GM18526 (cell line): Measurements from ENCODE around the gene NEUROG3.

Experiments
- POLR2A ChIP-seq: IDR thresholded peaks from 3 replicates; pipeline ENCODE4 v1.6.1; 2011; ENCODE audit not compliant: insufficient read length; ENCODE audit errors: extremely low read depth

NEUROG3 gene

GRCh38 chr10:69577268-69578232, 4.3 kb upstream of the NEUROG3 start:
- TF ChIP-seq POLR2A, result no peak

DNA sequence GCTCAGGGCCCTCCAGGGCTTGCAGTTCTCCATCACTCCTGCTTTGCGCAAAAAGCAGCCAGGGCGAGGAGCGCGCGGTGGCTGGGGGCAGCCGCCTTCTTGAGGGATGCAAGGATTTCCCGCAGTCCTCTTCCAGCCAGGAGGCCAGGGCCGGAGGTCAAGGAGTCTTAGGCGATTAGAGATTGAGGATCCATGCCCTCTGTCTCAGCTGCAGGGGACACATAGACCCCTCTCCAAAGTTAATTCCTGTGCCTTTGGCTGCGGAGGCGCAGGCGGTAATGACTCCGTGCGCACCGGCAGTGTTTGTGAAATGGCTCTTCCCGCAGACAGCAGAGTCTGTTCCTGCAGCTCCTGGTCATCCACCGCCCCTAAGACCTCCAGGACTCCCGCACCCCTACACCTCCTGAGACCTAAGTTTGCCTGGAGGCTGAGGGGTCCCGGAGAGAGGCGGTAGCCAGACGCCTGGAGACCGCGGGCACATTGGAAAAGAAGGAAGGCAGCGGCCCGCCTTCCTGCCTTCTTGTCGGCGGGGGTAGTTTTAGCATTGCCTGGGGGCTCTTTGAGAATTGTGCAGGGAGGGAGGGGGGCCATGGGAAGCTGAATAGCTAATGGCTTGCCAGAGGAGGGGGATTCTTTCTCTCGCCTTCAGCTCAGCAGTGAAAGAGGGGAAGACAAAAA, 3.3 kb upstream of the NEUROG3 start:
- TF ChIP-seq POLR2A, result no peak

- TF ChIP-seq POLR2A, result no peak
These were observed 2.0 kb upstream of the NEUROG3 start for GRCh38 chr10:69575164-69575722.

GRCh38 chr10:69574571-69574978, 1.4 kb upstream of the NEUROG3 start:
- TF ChIP-seq POLR2A, result no peak

- no peak for TF ChIP-seq POLR2A
These were observed 815 bp downstream of the NEUROG3 start for GRCh38 chr10:69572159-69573055.

DNA sequence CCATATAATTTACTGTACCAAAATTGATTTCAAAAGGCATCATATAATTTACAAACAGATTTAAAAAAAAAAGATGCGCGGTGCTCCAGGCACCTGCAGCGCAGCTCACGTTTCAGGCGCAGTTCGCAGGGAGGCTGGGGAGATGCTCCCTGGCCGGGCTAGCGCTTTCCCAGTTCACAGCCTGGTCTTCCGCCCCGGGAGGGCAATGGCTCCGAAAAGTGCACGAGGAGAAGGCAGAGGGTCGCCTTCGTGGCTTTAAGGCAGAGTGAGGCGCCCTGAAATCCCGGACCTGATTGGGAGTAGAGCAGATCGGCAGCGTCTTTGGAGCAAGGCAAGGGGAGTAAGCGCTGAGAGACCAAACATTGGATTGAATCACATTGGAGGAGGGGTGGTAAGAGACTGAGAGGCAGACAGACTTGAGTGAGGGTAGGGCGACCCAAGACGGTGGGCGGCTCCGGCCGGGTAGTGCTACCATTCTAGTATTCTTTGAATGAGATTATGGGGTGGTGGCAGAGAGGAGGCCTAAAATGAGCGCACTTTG, 1.5 kb downstream of the NEUROG3 start:
- no peak for TF ChIP-seq POLR2A

- no peak for TF ChIP-seq POLR2A
These were observed 3.0 kb downstream of the NEUROG3 start for GRCh38 chr10:69570050-69570816.

DNA sequence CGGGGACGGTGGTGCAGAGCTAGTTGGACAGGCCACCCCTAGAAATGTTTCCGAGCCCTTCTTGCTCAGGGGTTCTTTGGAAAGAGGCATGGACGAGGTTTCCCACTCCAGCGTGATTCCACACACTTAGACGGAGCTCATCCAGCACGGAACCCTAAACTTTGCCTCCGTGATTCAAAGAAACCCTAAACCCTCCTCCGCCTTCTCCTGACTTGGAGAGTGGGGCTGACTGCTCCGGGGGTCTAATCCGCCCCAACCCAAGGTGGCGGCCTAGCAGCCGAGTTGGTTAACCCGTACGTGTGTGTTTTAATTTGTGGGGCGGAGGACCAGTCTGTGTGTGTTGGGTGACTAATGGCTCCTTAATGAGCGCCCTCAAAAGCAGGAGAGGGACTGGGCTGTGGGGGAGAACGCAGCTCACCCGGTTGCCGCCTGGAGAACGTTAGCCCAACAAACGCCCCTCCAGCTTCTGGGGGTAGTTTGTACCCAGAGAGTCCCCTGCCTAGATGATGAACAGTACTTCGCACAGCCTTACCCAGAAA, 3.8 kb downstream of the NEUROG3 start:
- TF ChIP-seq POLR2A, result no peak

GRCh38 chr10:69568472-69569395, 4.5 kb downstream of the NEUROG3 start:
- TF ChIP-seq POLR2A, result no peak

- TF ChIP-seq POLR2A, result no peak
These were observed 5.3 kb downstream of the NEUROG3 start for GRCh38 chr10:69567920-69568319.

GRCh38 chr10:69562731-69563254, 10.4 kb downstream of the NEUROG3 start:
- TF ChIP-seq POLR2A, result no peak

DNA sequence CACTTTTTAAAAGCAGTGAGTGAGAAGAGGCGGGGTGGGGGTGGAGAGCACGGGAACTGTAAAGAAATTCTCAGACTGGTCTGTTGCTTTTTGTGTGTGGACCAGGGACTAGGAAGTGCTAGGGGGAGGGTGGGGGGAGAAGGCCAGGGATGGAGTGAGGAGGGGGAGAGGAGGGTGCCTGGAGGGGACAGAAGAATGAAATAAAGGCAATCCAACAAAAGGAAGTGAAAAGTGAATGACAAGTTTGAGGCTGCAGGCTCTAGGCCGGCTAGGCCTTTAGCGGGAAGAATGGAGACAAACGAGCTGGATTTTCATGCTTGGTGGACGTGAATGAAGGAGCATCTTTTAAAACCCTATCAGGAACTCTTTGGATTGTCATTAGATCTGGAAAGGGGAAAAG, 13.7 kb downstream of the NEUROG3 start:
- no peak for TF ChIP-seq POLR2A
